Gastrocnemius medialis (tissue), 4 donors: ENCODE measurements around the gene PADI3.

Experiments used
- POLR2A ChIP-seq, 2 donors: fragments of 450-650 bp; IDR thresholded peaks; one replicate each; pipeline ENCODE4 v1.6.1; 2017; ENCODE audit warnings: antibody characterized with exemption in 2 of 2, mild to moderate bottlenecking in 2 of 2, moderate library complexity in 2 of 2
- TF ChIP-seq, protein P1 (sequence below), 5 experiments: fragments of 450-650 bp in 3 of 5; fragments of 200-600 bp in 2 of 5; sonication (generic) in 2 of 5; IDR thresholded peaks in 4 of 5; conservative IDR thresholded peaks in 1 of 5; 1 replicate in 4 of 5; 2 replicates in 1 of 5; pipeline ENCODE4 v1.5.1; 2016 to 2019; ENCODE audit warnings: antibody characterized with exemption in 5 of 5, mild to moderate bottlenecking in 3 of 5, moderate library complexity in 3 of 5

DNA sequence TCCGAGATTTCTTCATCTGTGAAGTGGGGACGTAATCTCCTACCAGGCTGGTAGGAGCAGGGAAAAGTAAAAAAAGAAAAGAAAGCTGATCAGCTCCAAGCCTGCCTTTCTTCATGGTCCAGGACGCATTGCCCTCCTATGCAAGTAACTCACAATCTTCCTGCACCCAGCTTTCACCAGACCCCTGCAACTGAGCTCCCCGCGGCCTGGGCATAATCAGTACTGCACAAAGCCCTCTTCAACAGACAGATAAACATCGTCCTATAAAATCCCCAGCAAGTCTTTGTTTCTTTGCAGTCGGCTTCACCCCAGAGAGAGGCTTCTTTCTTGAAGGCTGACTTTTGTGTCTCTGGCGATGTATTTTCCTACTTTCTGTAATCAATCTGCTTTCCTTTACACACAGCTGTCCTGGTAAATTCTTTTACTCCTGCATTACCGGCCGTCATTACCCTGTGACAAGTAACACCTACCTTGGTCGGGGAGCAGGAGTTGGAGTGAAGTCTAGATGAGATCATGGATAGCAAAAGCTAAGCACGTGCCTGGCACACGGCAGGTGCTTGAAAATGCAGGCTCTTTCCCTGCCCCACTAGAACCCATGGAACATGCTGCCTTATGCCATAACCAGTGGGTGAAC lies 35.6 kb upstream of the PADI3 start:
- TF ChIP-seq, protein P1, sequence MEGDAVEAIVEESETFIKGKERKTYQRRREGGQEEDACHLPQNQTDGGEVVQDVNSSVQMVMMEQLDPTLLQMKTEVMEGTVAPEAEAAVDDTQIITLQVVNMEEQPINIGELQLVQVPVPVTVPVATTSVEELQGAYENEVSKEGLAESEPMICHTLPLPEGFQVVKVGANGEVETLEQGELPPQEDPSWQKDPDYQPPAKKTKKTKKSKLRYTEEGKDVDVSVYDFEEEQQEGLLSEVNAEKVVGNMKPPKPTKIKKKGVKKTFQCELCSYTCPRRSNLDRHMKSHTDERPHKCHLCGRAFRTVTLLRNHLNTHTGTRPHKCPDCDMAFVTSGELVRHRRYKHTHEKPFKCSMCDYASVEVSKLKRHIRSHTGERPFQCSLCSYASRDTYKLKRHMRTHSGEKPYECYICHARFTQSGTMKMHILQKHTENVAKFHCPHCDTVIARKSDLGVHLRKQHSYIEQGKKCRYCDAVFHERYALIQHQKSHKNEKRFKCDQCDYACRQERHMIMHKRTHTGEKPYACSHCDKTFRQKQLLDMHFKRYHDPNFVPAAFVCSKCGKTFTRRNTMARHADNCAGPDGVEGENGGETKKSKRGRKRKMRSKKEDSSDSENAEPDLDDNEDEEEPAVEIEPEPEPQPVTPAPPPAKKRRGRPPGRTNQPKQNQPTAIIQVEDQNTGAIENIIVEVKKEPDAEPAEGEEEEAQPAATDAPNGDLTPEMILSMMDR (IDR thresholded peaks at IDR 0.05 in 4 of 5, conservative IDR thresholded peaks at IDR 0.05 in 1 of 5): no peak
- TF ChIP-seq POLR2A (IDR thresholded peaks at IDR 0.05): no peak
